Metanephros (tissue), 1 donor: ENCODE results near the gene TPTE2. TPM values are rescaled to one million over a fixed set of nuclear protein-coding genes. Genes with fewer than 3 reads are reported as not detected.

ENCODE experiments used
- total RNA-seq: library from RNA; depleted of rRNA; stranded (reverse); fragments of >200 nt; gene quantifications from one replicate; pipeline ENCODE4 v1.2.3, GENCODE V29; 2014

The TPTE2 gene
- not detected for total RNA-seq

DNA sequence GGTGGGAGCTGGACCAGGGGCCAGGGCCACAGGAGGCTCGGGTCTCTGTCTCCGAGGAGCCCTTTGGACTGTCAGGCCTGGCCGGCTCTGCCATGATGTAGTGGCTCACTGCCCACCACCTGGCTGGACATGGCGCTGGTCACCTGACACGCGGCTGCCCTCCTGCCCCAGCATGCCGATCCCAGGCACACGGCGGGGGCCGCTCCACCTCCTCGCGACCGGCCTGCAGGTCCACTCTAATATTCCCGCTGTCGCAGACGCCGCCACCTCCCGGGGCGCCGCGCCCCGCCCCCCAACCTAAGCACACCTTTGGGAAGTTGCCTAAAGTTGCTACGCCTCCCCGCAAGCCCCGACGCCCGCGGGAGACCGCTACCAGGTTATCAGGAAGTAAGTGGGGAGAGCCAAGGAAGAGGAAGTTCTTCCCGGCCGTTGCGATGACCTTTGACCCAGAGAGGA, at the start of gene TPTE2:
Gene TPTE2, minus strand, starts transcription at position 406 of the 456 bp plus-strand sequence. CDS start 58,298 bp downstream, outside the sequence.

Other genes with a start within 250 kb of the TPTE2 start
- gene MPHOSPH8, start 72.1 kb upstream of the TPTE2 start, total RNA-seq, result 23.1 TPM
- gene PSPC1, start 221.4 kb upstream of the TPTE2 start, total RNA-seq, result 88.7 TPM